Small intestine (tissue), 7 donors: ENCODE results near the gene OSGIN1. TPM values are rescaled to one million over a fixed set of nuclear protein-coding genes. Genes with fewer than 3 reads are reported as not detected.

Experiments
- DNase-seq, 2 donors: peaks; one replicate each; pipeline versions ENCODE4 v3.0.0 to v3.0.0-alpha.2; 2013
- FAIRE-seq: peaks from 2 replicates; lab custom pipeline; 2012; peaks lifted over from hg19 to GRCh38; lab: Jason Lieb, UNC
- H3K27ac ChIP-seq, 3 donors: one replicate each; pipeline ENCODE4 v1.5.1; 2013; ENCODE audit warnings: low read length in 2 of 3, mild to moderate bottlenecking in 2 of 3, control low read depth in 1 of 3, inconsistent platforms in 1 of 3, low read depth in 1 of 3, moderate library complexity in 1 of 3
- H3K27me3 ChIP-seq, 3 donors: one replicate each; pipeline ENCODE4 v1.6.1; 2013; ENCODE audit warnings: low read length in 3 of 3, inconsistent platforms in 1 of 3; ENCODE audit not compliant: control insufficient read depth in 3 of 3, insufficient read depth in 3 of 3
- H3K36me3 ChIP-seq, 3 donors: one replicate each; pipeline ENCODE4 v1.6.1; 2013; ENCODE audit warnings: low read length in 3 of 3, inconsistent platforms in 1 of 3, low read depth in 1 of 3, mild to moderate bottlenecking in 1 of 3, moderate library complexity in 1 of 3; ENCODE audit not compliant: control insufficient read depth in 3 of 3, insufficient read depth in 2 of 3
- H3K4me1 ChIP-seq, 3 donors: one replicate each; pipeline ENCODE4 v1.6.1; 2013; ENCODE audit warnings: low read length in 2 of 3, inconsistent platforms in 1 of 3, low read depth in 1 of 3, mild to moderate bottlenecking in 1 of 3, moderate library complexity in 1 of 3; ENCODE audit not compliant: control insufficient read depth in 3 of 3, insufficient read depth in 2 of 3
- H3K4me3 ChIP-seq, 3 donors: one replicate each; pipeline ENCODE4 v1.5.1; 2013; ENCODE audit warnings: low read length in 3 of 3, control low read depth in 1 of 3, inconsistent platforms in 1 of 3, low read depth in 1 of 3, mild to moderate bottlenecking in 1 of 3, moderate library complexity in 1 of 3
- H3K9me3 ChIP-seq, 2 donors: one replicate each; pipeline ENCODE4 v1.6.1; 2013; ENCODE audit warnings: low read depth in 1 of 2, low read length in 1 of 2; ENCODE audit not compliant: control insufficient read depth in 2 of 2, insufficient read depth in 1 of 2
- WGBS, 3 donors: extraction: QIAGEN DNeasy Blood & Tissue Kit; methylation state at CpG; one replicate each; pipeline ENCODE4 v1.1.7; 2013; 5-methylcytosine and 5-hydroxymethylcytosine counted together
- polyA plus RNA-seq, 4 donors: library from polyadenylated mRNA; stranded (reverse) in 3 of 4; unstranded in 1 of 4; fragments of 200-250 nt in 3 of 4; fragments of 120-200 nt in 1 of 4; gene quantifications; one replicate each; pipeline versions ENCODE4 v1.2.1 to v1.2.3, GENCODE V29; 2013
- donor health status: healthy with polysubstance abuse.
- donor health status: control.
- donor health status: control.
- donor health status: Bipolar disorder and iron deficiency.
- donor health status: healthy.

Gene OSGIN1
- polyA plus RNA-seq, 4 donors = 3.4 to 101 (median 41.1) TPM

DNA sequence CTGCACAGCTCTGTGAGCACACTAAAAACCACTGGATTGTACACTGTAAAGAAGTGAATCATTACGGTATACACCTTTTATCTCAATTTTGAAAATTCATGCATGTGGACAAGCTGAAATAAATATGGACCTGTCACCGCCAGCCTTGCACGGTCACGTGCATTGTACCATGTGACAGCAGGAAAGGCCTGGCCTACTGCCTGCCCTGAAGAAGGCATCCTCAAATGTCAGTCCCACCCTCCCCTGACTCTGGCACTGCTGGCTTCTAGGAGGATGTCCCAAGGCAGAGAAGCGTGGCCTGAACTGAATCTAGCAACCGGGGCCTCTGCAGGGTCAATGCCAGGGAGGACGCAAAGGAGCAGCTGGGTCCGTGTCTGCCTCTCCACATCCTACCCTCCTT, 54.9 kb downstream of the OSGIN1 start:
- Histone ChIP-seq H3K4me1 (no peaks in the 10 kb centered on the region), H3K9me3 (no peaks in the 10 kb centered on the region), H3K36me3 (no peaks in the 10 kb centered on the region), H3K27me3 (peaks cover 0 to 4% (median 0%) of the 10 kb centered on the region in 3 donors), H3K4me3 (no peak overlapping the region), H3K27ac (no peak overlapping the region)
- 67 to 76% (median 75%) methylated on average over 8 of the region's 8 CpGs for WGBS, 3 donors
- no peak for FAIRE-seq
- DNase-seq = no peak

- peaks cover 0 to 3% (median 1%) of the 10 kb centered on the region in 3 donors for H3K27me3 ChIP-seq
- no peaks in the 10 kb centered on the region for H3K4me1 ChIP-seq
- FAIRE-seq (no peak), DNase-seq (no peak)
- no peak overlapping the region for H3K27ac ChIP-seq
- peaks cover 0 to 3% of the 10 kb centered on the region in 2 donors for H3K9me3 ChIP-seq
- H3K36me3 ChIP-seq = no peaks in the 10 kb centered on the region
- H3K4me3 ChIP-seq = no peak overlapping the region
- 69 to 89% (median 83%) methylated on average over 6 of the region's 6 CpGs for WGBS, 3 donors
Measured at GRCh38 chr16:84009282-84009681, 56.2 kb downstream of the OSGIN1 start.

DNA sequence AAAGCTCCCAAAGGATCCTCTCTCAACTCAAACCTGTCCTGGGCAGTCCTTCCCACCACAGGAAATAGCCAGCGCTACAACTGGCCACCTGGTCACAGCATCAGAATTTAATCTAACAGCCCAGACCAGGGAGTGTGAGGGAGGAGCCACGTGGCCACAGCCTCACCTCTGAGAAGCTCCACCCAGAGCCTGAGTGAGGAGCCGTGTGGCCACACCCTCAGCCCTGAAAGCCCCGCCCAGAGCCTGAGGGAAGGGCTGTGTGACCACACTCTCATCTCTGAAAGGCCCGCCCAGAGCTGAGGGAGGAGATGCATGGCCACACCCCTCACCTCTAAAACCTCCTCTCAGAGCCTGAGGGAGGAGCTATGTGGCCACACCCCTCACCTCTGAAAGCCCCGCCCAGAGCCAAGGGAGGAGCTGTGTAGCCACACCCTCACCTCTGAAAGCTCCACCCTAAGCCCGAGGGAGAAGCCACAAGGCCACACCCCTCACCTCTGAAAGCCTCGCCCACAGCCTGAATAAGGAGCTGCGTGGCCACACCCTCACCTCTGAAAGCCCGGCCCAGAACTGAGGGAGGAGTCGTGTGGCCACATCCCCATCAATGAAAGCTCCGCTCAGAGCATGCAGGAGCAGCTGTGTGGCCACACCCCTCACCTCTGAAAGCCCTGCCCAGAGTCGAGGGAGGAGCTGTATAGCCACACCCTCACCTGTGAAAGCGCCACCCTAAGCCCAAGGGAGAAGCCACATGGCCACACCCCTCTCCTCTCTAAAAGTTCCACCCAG, 60.9 kb downstream of the OSGIN1 start:
- Histone ChIP-seq H3K36me3 (no peaks in the 10 kb centered on the region), H3K27me3 (peaks cover 0 to 3% (median 0%) of the 10 kb centered on the region in 3 donors), H3K9me3 (peaks cover 0 to 8% of the 10 kb centered on the region in 2 donors), H3K4me1 (no peaks in the 10 kb centered on the region), H3K4me3 (no peak overlapping the region), H3K27ac (no peak overlapping the region)
- WGBS, 3 donors = 1 to 12% (median 6%) methylated on average over 14 of the region's 14 CpGs
- no peak for FAIRE-seq
- peak; percentile 89 to 99 for DNase-seq

DNA sequence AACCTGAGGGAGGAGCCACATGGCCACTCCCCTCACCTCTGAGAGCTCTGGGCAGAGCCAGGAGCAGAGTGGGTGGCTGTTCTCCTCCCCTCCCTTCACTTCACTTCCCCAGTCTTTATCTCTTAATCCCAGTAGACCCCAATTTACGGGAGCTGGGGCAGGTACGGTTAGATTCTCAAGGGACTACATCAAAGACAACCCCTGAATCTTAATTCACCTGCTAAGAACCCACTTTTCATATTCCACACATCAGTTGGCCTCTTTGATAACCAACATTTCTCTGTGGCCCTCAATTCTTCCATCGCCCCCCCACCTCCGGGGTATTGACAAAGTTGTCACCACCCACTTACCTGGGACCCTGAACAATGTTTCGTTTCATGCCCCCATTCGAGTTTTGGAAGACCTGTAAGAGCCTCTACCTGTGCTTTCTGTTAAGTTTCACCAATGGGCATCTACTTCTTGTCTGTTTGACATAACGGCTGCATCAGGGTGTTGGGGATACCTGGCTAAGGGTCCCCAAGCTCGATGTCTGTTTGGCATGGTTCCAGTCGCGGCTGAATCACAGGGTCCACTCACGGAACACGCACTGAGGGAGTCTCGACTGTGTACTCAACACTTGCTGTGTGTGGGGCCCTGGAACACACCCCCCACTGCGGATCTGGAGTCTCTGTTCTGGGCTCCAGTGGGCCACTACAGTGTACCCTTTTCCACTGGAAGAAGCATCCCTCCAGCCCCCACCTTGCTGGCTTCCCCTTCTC, 61.7 kb downstream of the OSGIN1 start:
- Histone ChIP-seq H3K27me3 (peaks cover 0 to 3% (median 0%) of the 10 kb centered on the region in 3 donors), H3K9me3 (peaks cover 0 to 11% of the 10 kb centered on the region in 2 donors), H3K4me1 (no peaks in the 10 kb centered on the region), H3K36me3 (no peaks in the 10 kb centered on the region), H3K27ac (no peak overlapping the region), H3K4me3 (no peak overlapping the region)
- 50 to 72% (median 56%) methylated on average over 14 of the region's 14 CpGs for WGBS, 3 donors
- FAIRE-seq (no peak), DNase-seq (no peak)

DNA sequence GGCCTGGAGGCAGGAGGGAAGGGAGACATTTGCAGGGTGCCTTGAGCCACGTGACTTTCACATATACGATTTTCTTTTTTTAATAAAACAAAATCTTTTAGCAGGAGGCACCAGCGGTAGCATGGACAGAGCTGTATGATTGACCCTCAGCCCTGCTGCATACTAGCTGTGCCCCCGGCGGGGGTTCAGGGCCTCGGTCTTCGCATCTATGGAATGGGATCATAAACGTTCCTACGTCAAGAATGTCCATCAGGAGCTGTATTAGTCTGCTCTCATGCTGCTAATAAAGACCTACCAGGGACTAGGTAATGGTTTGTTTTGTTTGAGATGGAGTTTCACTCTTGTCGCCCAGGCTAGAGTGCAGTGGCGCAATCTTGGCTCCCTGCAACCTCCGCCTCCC, 62.4 kb downstream of the OSGIN1 start:
- H3K4me3 ChIP-seq = no peak overlapping the region
- H3K27ac ChIP-seq = no peak overlapping the region
- DNase-seq = no peak
- H3K4me1 ChIP-seq = no peaks in the 10 kb centered on the region
- no peak for FAIRE-seq
- 79 to 86% (median 81%) methylated on average over 12 of the region's 12 CpGs for WGBS, 3 donors
- H3K36me3 ChIP-seq = no peaks in the 10 kb centered on the region
- peaks cover 0 to 3% (median 0%) of the 10 kb centered on the region in 3 donors for H3K27me3 ChIP-seq
- peaks cover 0 to 12% of the 10 kb centered on the region in 2 donors for H3K9me3 ChIP-seq

Other genes with a start within 250 kb of the OSGIN1 start
- 100 to 1,000 TPM in 1 of 4 donors, 10 to 100 TPM in 3; 30.5 to 113 (median 44.4) TPM for gene HSBP1, start 145.3 kb upstream of the OSGIN1 start, polyA plus RNA-seq
- 1 to 10 TPM; 2.2 to 5.3 (median 3.4) TPM for gene MLYCD, start 54.1 kb upstream of the OSGIN1 start, polyA plus RNA-seq
- 1 to 10 TPM in 1 of 4 donors, under 1 TPM in 1, not detected in 2; 0.18 to 5.9 TPM for gene NECAB2, start 15.0 kb downstream of the OSGIN1 start, polyA plus RNA-seq
- under 1 TPM in 1 of 4 donors, not detected in 3; 0.33 TPM for gene SLC38A8, start 89.6 kb downstream of the OSGIN1 start, polyA plus RNA-seq
- gene MBTPS1, start 163.7 kb downstream of the OSGIN1 start, polyA plus RNA-seq = 10 to 100 TPM; 24.0 to 69.0 (median 35.7) TPM
- 10 to 100 TPM in 2 of 4 donors, 1 to 10 TPM in 2; 7.1 to 18.7 (median 10.4) TPM for gene HSDL1, start 191.9 kb downstream of the OSGIN1 start, polyA plus RNA-seq
- gene DNAAF1, start 192.1 kb downstream of the OSGIN1 start, polyA plus RNA-seq = 1 to 10 TPM in 1 of 4 donors, under 1 TPM in 2, not detected in 1; 0.24 to 2.0 (median 0.72) TPM
- 10 to 100 TPM; 33.4 to 61.3 (median 39.9) TPM for gene TAF1C, start 233.8 kb downstream of the OSGIN1 start, polyA plus RNA-seq
- gene ADAD2, start 237.9 kb downstream of the OSGIN1 start, polyA plus RNA-seq = under 1 TPM in 2 of 4 donors, not detected in 2; 0.22 to 0.27 TPM